K562 (cell line): Measurements from ENCODE around the gene CDH12. TPM values are rescaled to one million over a fixed set of nuclear protein-coding genes. Genes with fewer than 3 reads are reported as not detected.
"Not testable (repeated sequence)": the region's sequence is repeated elsewhere in the genome, so short reads cannot be mapped to it uniquely, and the experiment has no call there.

Experiments used
- ATAC-seq: fragments of 200-7000 bp; cut with Tn5 transposase; 3 replicates; pipeline ENCODE4 v1.9.1; 2020; ENCODE audit warnings: moderate library complexity
- BruUV-seq: library from RNA; stranded (reverse); fragments of 400-500 nt; replicated peaks from 2 replicates; lab custom pipeline; 2021; lab: Mats Ljungman, UMichigan
- CTCF ChIA-PET: fragments of 300-600 bp; formaldehyde crosslinking; extraction: SDS; loops from one replicate; lab custom pipeline; 2021; ENCODE audit warnings: low intra/inter-chr PET ratio; lab: Yijun Ruan, JAX
- POLR2A ChIA-PET: fragments of 300-600, 350-650 bp; sonication (Branson Sonifier 250); formaldehyde crosslinking; extraction: SDS; loops from one replicate; lab custom pipeline; 2021; ENCODE audit warnings: antibody characterized with exemption, inconsistent platforms; lab: Yijun Ruan, JAX
- DNase-seq, 4 experiments: peaks; one replicate each; pipeline versions ENCODE4 v3.0.0 to v3.0.0-alpha.2; 2011 to 2018; ENCODE audit warnings: low spot score in 3 of 4, mixed read lengths in 3 of 4; ENCODE audit errors: extremely low read depth in 1 of 4
- FAIRE-seq: peaks from 2 replicates; lab custom pipeline; 2011; peaks lifted over from hg19 to GRCh38; lab: Jason Lieb, UNC
- H2AFZ ChIP-seq: 2 replicates; pipeline ENCODE4 v1.6.0; 2011; ENCODE audit warnings: low read depth, low read length, control low read depth, inconsistent platforms
- H3K27ac ChIP-seq: fragments of 200-600 bp; 3 replicates; pipeline ENCODE4 v1.8.0; 2011; ENCODE audit warnings: low read depth, mild to moderate bottlenecking, control low read depth, inconsistent platforms, low read length, moderate library complexity, mixed read lengths; ENCODE audit errors: extremely low read depth
- H3K27me3 ChIP-seq, 2 experiments: fragments of 300-600 bp in 1 of 2; 2 replicates in 1 of 2; 3 replicates in 1 of 2; pipeline versions ENCODE4 v1.6.0 to v1.8.0; 2011; ENCODE audit warnings: inconsistent platforms in 2 of 2, low read length in 2 of 2, mild to moderate bottlenecking in 1 of 2, mixed read lengths in 1 of 2, moderate library complexity in 1 of 2; ENCODE audit not compliant: control insufficient read depth in 2 of 2, insufficient read depth in 2 of 2
- H3K36me3 ChIP-seq: fragments of 300-600 bp; 3 replicates; pipeline ENCODE4 v1.8.0; 2011; ENCODE audit warnings: mild to moderate bottlenecking, low read length, inconsistent platforms; ENCODE audit not compliant: control insufficient read depth, insufficient read depth
- H3K4me1 ChIP-seq, 2 experiments: fragments of 200-600 bp in 1 of 2; replicated peaks in 1 of 2; 2 replicates in 1 of 2; 3 replicates in 1 of 2; pipeline versions ENCODE4 v1.5.1 to v1.8.0; 2011; ENCODE audit warnings: inconsistent platforms in 2 of 2, low read length in 2 of 2, mild to moderate bottlenecking in 1 of 2, mixed read lengths in 1 of 2, moderate library complexity in 1 of 2; ENCODE audit not compliant: control insufficient read depth in 2 of 2, insufficient read depth in 2 of 2
- H3K4me2 ChIP-seq: 2 replicates; pipeline ENCODE4 v1.6.1; 2011; ENCODE audit warnings: low read length, control low read depth, inconsistent platforms, mixed read lengths; ENCODE audit not compliant: insufficient read depth
- H3K4me3 ChIP-seq: fragments of 200-600 bp; sonication (generic), shearing (Covaris generic); 2 replicates; pipeline ENCODE4 v1.5.1; 2016; ENCODE audit warnings: control low read depth, inconsistent platforms
- H3K79me2 ChIP-seq: fragments of 200-600 bp; 3 replicates; pipeline ENCODE4 v1.8.0; 2011; ENCODE audit warnings: low read length, inconsistent platforms; ENCODE audit not compliant: control insufficient read depth, insufficient read depth
- H3K9ac ChIP-seq, 2 experiments: 2 replicates each; pipeline versions ENCODE4 v1.6.0 to v1.6.1; 2011; ENCODE audit warnings: low read depth in 2 of 2, low read length in 2 of 2, control low read depth in 1 of 2, inconsistent platforms in 1 of 2, mild to moderate bottlenecking in 1 of 2, mixed read lengths in 1 of 2; ENCODE audit not compliant: insufficient read depth in 1 of 2
- H3K9me1 ChIP-seq: one replicate; pipeline ENCODE4 v1.6.0; 2011; ENCODE audit warnings: inconsistent platforms, mild to moderate bottlenecking, low read length, moderate library complexity; ENCODE audit not compliant: control insufficient read depth, insufficient read depth
- H3K9me3 ChIP-seq: replicated peaks from 2 replicates; pipeline ENCODE4 v1.5.1; 2011; ENCODE audit warnings: low read depth, low read length, inconsistent platforms; ENCODE audit not compliant: control insufficient read depth, insufficient read depth
- H4K20me1 ChIP-seq: replicated peaks from 2 replicates; pipeline ENCODE4 v1.6.1; 2011; ENCODE audit warnings: low read length, inconsistent platforms, mixed read lengths; ENCODE audit not compliant: control insufficient read depth, insufficient read depth
- CEBPB ChIP-seq: fragments of 450-650 bp; IDR thresholded peaks from 2 replicates; pipeline ENCODE4 v1.6.1; 2016; ENCODE audit warnings: missing genetic modification characterization, missing compliant biosample characterization
- WGBS: fragments of 100-300 bp; shearing (Covaris generic); methylation state at CpG from one replicate; pipeline ENCODE4 v1.1.6; 2016; ENCODE audit warnings: low coverage, mixed read lengths; ENCODE audit not compliant: insufficient coverage; ENCODE audit errors: missing lambda C conversion rate; 5-methylcytosine and 5-hydroxymethylcytosine counted together
- in situ Hi-C: fragments of 300-500 bp; cut with MboI; formaldehyde crosslinking; loops from 4 replicates; pipeline ENCODE4 v1.15.0; 2018; ENCODE audit warnings: inconsistent platforms, mixed read lengths
- intact Hi-C: fragments of 100-400 bp; cut with micrococcal nuclease; formaldehyde crosslinking; loops from 2 replicates; pipeline ENCODE4 v1.14.2; 2022
- polyA plus RNA-seq, 8 experiments: library from polyadenylated mRNA; depleted of rRNA in 4 of 8; stranded (reverse) in 5 of 8; unstranded in 3 of 8; fragments of >200 nt; fragmentation: Nextera tagmentation in 2 of 8; fragmentation: Illumina TruSeq in 1 of 8; extraction: Ambion mirVana in 2 of 8; extraction: Trizol in 1 of 8; gene quantifications; 2 replicates each; pipeline versions ENCODE4 v1.2.1 to v1.2.3, GENCODE V29; 2011 to 2014; ENCODE audit warnings: inconsistent platforms in 1 of 8, missing spikeins in 1 of 8
- total RNA-seq, 7 experiments: library from RNA; depleted of rRNA in 6 of 7; stranded (reverse); fragments of >200 nt in 6 of 7; fragmentation: Illumina TruSeq in 2 of 7; extraction: Trizol in 2 of 7; gene quantifications; 2 replicates each; pipeline versions ENCODE4 v1.2.1 to v1.2.3, GENCODE V29; 2011 to 2021; ENCODE audit warnings: low replicate concordance in 1 of 7

CDH12 gene
- total and polyA plus RNA-seq, 9 of the 15 experiments (the other 6 are each of a cell fraction or from before 2014, with no cell fraction given), result 0.03 to 1.7 (median 0.37) TPM

GRCh38 chr5:22154779-22155178 is 698.4 kb downstream of the CDH12 start:
- POLR2A ChIA-PET, H3K9ac ChIP-seq, ATAC-seq, H3K4me3 ChIP-seq, H3K27me3 ChIP-seq, H3K79me2 ChIP-seq, in situ Hi-C loops, intact Hi-C loops, DNase-seq, H3K36me3 ChIP-seq, H3K9me1 ChIP-seq, H3K4me1 ChIP-seq, H3K27ac ChIP-seq, H4K20me1 ChIP-seq, CTCF ChIA-PET, H2AFZ ChIP-seq, H3K4me2 ChIP-seq, H3K9me3 ChIP-seq, BruUV-seq: not testable (repeated sequence)
- WGBS, result 0% methylated on average over 2 of the region's 2 CpGs
- FAIRE-seq, result peak; percentile 32
- peak; percentile 45; the same call in 1 of the 2 replicates for TF ChIP-seq CEBPB

DNA sequence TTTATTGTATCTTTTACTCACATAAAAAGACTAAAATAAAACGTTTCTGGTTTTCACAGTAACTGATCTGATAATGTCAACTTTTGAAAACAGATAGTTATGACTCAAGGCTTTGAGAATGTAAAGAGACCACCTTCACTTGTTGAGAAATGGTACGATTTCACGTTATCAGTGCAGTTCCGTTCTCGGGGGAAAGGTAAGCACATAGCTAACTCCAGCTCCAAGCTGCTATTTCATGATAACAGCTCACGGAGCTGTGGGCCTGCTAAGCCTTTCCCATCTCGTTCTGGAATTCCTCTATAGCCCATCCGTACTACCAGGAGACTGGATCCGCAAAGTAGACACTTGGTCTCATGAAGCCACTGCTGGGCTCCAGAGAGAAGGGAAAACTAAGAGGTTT is 701.3 kb downstream of the CDH12 start:
- H3K4me1 ChIP-seq, BruUV-seq, H3K79me2 ChIP-seq, in situ Hi-C loops, ATAC-seq, CTCF ChIA-PET, H3K4me3 ChIP-seq, H3K36me3 ChIP-seq, H3K9ac ChIP-seq, intact Hi-C loops, H3K9me1 ChIP-seq, H3K9me3 ChIP-seq, H3K4me2 ChIP-seq, POLR2A ChIA-PET, H2AFZ ChIP-seq, H4K20me1 ChIP-seq, H3K27ac ChIP-seq, H3K27me3 ChIP-seq: not testable (repeated sequence)
- 2% methylated on average over 9 of the region's 9 CpGs for WGBS
- DNase-seq (peak; percentile 1 to 6 (median 4)), FAIRE-seq (peak; percentile 87)

DNA sequence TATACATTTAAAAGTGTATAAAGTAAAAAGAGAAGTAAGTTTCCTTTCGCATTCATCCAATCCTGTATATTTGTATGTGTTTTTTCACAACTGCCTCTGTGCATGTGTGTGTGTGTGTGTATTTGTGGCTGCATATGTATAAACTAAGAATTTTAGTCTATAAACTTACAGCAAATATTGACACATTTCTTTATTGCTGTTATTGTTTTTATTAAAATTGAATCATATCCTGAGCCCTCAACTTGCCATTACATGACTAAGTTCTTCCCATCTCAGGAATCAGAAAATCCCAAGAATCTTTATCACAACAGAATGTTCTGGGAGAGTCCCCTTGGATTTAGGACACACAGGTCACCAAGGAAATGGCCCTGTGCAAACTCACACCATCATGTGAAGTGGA is 712.7 kb downstream of the CDH12 start:
- BruUV-seq, POLR2A ChIA-PET, in situ Hi-C loops, H3K9me3 ChIP-seq, CTCF ChIA-PET, H3K27me3 ChIP-seq, ATAC-seq, DNase-seq, H3K4me2 ChIP-seq, intact Hi-C loops, H3K4me1 ChIP-seq, H3K79me2 ChIP-seq, H3K9ac ChIP-seq, FAIRE-seq, H2AFZ ChIP-seq, H3K4me3 ChIP-seq, H3K27ac ChIP-seq, H4K20me1 ChIP-seq, H3K36me3 ChIP-seq, H3K9me1 ChIP-seq: not testable (repeated sequence)
- 0% methylated on average over 1 of the region's 1 CpG for WGBS

- H3K9me1 ChIP-seq, H2AFZ ChIP-seq, H3K79me2 ChIP-seq, ATAC-seq, H3K36me3 ChIP-seq, DNase-seq, H3K27ac ChIP-seq, H3K4me2 ChIP-seq, H3K4me3 ChIP-seq, H3K27me3 ChIP-seq, H3K9me3 ChIP-seq, BruUV-seq, CTCF ChIA-PET, H3K9ac ChIP-seq, intact Hi-C loops, H3K4me1 ChIP-seq, FAIRE-seq, in situ Hi-C loops, H4K20me1 ChIP-seq, POLR2A ChIA-PET: not testable (repeated sequence)
- 0% methylated on average over 6 of the region's 6 CpGs for WGBS
Measured at GRCh38 chr5:22139662-22140300, 713.4 kb downstream of the CDH12 start.
